ENCODE data around the gene EFNA2.

The EFNA2 gene

DNA sequence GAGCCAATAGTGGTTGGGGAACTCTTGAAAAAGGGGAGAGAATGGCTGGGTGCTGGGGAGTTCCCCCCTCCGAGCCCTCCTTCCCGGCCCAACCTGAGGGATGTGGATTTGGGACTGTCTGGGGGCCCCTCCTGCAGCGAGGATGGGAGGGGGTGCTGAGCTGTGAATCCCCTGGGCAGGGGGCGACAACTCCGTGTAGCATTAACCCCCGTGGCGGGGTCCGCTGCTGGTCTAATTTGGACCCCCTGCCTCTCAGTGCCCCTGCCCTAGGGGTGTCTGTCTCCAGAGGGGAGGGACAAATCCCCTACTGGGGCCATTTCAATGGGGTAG, 27.5 kb upstream of the EFNA2 start:
- no peaks in the 10 kb centered on the region for H3K9me3 ChIP-seq (ENCODE audit: insufficient read depth, low read depth, low read length)
- peaks cover 69% of the 10 kb centered on the region for H4K20me1 ChIP-seq (ENCODE audit: insufficient read depth, low read length, poor library complexity, severe bottlenecking)
- H3K9me2 ChIP-seq (replicated peaks; ENCODE audit: low read depth, low read length) = no peaks in the 10 kb centered on the region
- H3K9ac ChIP-seq (ENCODE audit: low read depth, low read length, poor library complexity, severe bottlenecking) = no peak overlapping the region
- peaks cover 44% of the 10 kb centered on the region for H3K4me1 ChIP-seq (ENCODE audit: insufficient read depth, low read length, poor library complexity, severe bottlenecking)
- no peak overlapping the region for H2AFZ ChIP-seq (ENCODE audit: low read length)
- H3K27me3 ChIP-seq (ENCODE audit: insufficient read depth, low read length, poor library complexity, severe bottlenecking) = no peaks in the 10 kb centered on the region
- 0 out of 2 replicates have a peak, but pooled peaks cover 8% of the 10 kb centered on the region for H3F3A ChIP-seq (ENCODE audit: low read depth)
- peaks cover 60% of the 10 kb centered on the region for H3K79me2 ChIP-seq (ENCODE audit: insufficient read depth, low read length)
- peaks cover 42% of the 10 kb centered on the region; the same call in 1 of the 2 replicates for H3K36me3 ChIP-seq (ENCODE audit: insufficient read depth, low read length)
- no peak overlapping the region for H3K4me3 ChIP-seq (ENCODE audit: low read length, poor library complexity, severe bottlenecking)
- TF ChIP-seq EZH2phosphoT487 (IDR thresholded peaks at IDR 0.05; ENCODE audit: borderline replicate concordance) = no peak
- TF ChIP-seq, protein P1, sequence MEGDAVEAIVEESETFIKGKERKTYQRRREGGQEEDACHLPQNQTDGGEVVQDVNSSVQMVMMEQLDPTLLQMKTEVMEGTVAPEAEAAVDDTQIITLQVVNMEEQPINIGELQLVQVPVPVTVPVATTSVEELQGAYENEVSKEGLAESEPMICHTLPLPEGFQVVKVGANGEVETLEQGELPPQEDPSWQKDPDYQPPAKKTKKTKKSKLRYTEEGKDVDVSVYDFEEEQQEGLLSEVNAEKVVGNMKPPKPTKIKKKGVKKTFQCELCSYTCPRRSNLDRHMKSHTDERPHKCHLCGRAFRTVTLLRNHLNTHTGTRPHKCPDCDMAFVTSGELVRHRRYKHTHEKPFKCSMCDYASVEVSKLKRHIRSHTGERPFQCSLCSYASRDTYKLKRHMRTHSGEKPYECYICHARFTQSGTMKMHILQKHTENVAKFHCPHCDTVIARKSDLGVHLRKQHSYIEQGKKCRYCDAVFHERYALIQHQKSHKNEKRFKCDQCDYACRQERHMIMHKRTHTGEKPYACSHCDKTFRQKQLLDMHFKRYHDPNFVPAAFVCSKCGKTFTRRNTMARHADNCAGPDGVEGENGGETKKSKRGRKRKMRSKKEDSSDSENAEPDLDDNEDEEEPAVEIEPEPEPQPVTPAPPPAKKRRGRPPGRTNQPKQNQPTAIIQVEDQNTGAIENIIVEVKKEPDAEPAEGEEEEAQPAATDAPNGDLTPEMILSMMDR (conservative IDR thresholded peaks at IDR 0.05; ENCODE audit: low read length) = no peak
- no peak overlapping the region for H3K4me2 ChIP-seq (ENCODE audit: low read depth, low read length, poor library complexity, severe bottlenecking)

DNA sequence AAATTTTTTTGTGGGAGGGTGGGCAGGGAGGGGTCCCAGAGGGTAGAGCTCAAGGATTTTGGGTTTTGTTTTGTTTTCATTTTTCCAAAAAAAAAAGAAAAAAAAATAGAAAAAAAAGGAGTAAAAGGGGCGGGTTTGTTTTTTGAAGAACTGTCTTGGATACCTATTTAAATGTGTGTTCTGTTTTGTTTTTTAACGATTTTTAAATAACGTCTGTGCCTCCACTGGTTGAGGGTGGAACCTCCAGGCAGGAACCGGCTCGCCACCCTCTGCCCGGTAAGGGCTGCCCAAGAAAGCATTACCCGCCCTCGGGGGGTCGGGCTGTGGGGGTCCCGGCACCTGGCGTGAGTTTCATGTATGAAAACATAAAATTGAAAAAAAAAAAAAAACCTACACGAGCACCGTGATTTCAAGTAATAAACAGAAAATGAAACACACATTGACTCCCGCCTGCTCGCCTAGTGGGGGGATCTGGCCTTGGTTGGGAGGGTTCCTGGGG, 26.9 kb upstream of the EFNA2 start:
- 0 out of 2 replicates have a peak, but pooled peaks cover 8% of the 10 kb centered on the region for H3F3A ChIP-seq (ENCODE audit: low read depth)
- H3K9ac ChIP-seq (ENCODE audit: low read depth, low read length, poor library complexity, severe bottlenecking) = peak overlapping the region; percentile 60
- peaks cover 54% of the 10 kb centered on the region for H3K79me2 ChIP-seq (ENCODE audit: insufficient read depth, low read length)
- H3K4me1 ChIP-seq (ENCODE audit: insufficient read depth, low read length, poor library complexity, severe bottlenecking) = peaks cover 37% of the 10 kb centered on the region
- H3K27me3 ChIP-seq (ENCODE audit: insufficient read depth, low read length, poor library complexity, severe bottlenecking) = no peaks in the 10 kb centered on the region
- no peaks in the 10 kb centered on the region for H3K9me2 ChIP-seq (replicated peaks; ENCODE audit: low read depth, low read length)
- peak overlapping the region; percentile 61 for H3K4me3 ChIP-seq (ENCODE audit: low read length, poor library complexity, severe bottlenecking)
- peaks cover 63% of the 10 kb centered on the region for H4K20me1 ChIP-seq (ENCODE audit: insufficient read depth, low read length, poor library complexity, severe bottlenecking)
- peaks cover 42% of the 10 kb centered on the region; the same call in 1 of the 2 replicates for H3K36me3 ChIP-seq (ENCODE audit: insufficient read depth, low read length)
- H3K4me2 ChIP-seq (ENCODE audit: low read depth, low read length, poor library complexity, severe bottlenecking) = peak overlapping the region; percentile 92
- no peak overlapping the region for H2AFZ ChIP-seq (ENCODE audit: low read length)
- TF ChIP-seq EZH2phosphoT487 (IDR thresholded peaks at IDR 0.05; ENCODE audit: borderline replicate concordance) = no peak
- TF ChIP-seq, protein P1 (conservative IDR thresholded peaks at IDR 0.05; ENCODE audit: low read length) = no peak
- H3K9me3 ChIP-seq (ENCODE audit: insufficient read depth, low read depth, low read length) = no peaks in the 10 kb centered on the region

DNA sequence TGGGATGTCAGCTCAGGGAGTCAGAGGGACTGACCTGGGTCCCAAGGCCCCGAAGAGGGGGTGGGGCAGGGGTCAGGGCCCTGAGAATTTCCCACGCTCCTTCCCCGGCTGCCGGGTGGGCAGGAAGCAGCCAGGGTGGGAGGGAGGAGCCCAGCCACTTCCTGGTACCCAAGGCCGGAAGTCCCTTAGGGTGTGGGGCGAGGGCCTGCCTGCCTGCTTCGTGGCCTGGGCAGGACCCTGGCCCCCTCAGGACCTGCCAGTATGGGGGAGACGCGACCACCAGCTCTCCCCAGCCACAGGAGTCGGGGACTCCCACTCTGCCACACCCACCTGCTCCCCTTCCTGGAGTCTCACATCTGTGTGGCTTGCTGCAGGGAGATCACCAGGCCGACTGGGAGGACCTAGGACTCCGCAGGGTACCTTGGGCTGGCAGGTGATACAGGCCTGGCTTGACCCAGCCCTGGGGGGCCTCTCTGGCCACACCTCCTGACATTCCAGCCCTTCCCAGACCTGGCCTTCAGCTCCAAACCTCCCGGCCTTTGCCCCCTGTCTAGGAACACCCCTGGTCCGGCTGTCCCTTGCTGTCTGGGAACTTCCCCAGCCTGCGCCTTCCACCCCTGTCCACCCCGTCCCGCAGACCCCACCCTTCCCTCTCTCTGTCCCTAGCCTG, 26.3 kb upstream of the EFNA2 start:
- Histone ChIP-seq H3K27me3 (ENCODE audit: insufficient read depth, low read length, poor library complexity, severe bottlenecking) (no peaks in the 10 kb centered on the region), H3F3A (ENCODE audit: low read depth) (0 out of 2 replicates have a peak, but pooled peaks cover 8% of the 10 kb centered on the region), H3K9me3 (ENCODE audit: insufficient read depth, low read depth, low read length) (no peaks in the 10 kb centered on the region), H3K9ac (ENCODE audit: low read depth, low read length, poor library complexity, severe bottlenecking) (peak overlapping the region; percentile 60), H4K20me1 (ENCODE audit: insufficient read depth, low read length, poor library complexity, severe bottlenecking) (peaks cover 57% of the 10 kb centered on the region), H2AFZ (ENCODE audit: low read length) (no peak overlapping the region), H3K4me1 (ENCODE audit: insufficient read depth, low read length, poor library complexity, severe bottlenecking) (peaks cover 32% of the 10 kb centered on the region), H3K36me3 (ENCODE audit: insufficient read depth, low read length) (peaks cover 39% of the 10 kb centered on the region; the same call in 1 of the 2 replicates), H3K9me2 (replicated peaks; ENCODE audit: low read depth, low read length) (no peaks in the 10 kb centered on the region), H3K4me3 (ENCODE audit: low read length, poor library complexity, severe bottlenecking) (peak overlapping the region; percentile 61), H3K79me2 (ENCODE audit: insufficient read depth, low read length) (peaks cover 48% of the 10 kb centered on the region; the same call in 1 of the 2 replicates), H3K4me2 (ENCODE audit: low read depth, low read length, poor library complexity, severe bottlenecking) (peak overlapping the region; percentile 92)
- TF ChIP-seq, protein P1 (conservative IDR thresholded peaks at IDR 0.05; ENCODE audit: low read length) = no peak
- no peak for TF ChIP-seq EZH2phosphoT487 (IDR thresholded peaks at IDR 0.05; ENCODE audit: borderline replicate concordance)
